DOHH2 (cell line): ENCODE data around the gene PRR16.

ENCODE experiments used
- CTCF ChIP-seq: fragments of 200-600 bp; sonication (generic); IDR thresholded peaks from one replicate; pipeline ENCODE4 v1.5.1; 2014; ENCODE audit warnings: antibody characterized with exemption, mild to moderate bottlenecking, low read depth, low read length; ENCODE audit not compliant: poor library complexity, severe bottlenecking
- EZH2phosphoT487 ChIP-seq: fragments of 200-600 bp; sonication (generic); IDR thresholded peaks from 2 replicates; pipeline ENCODE4 v1.6.1; 2017; ENCODE audit warnings: borderline replicate concordance, mild to moderate bottlenecking, antibody characterized with exemption, low read length, moderate library complexity, mixed read lengths

DNA sequence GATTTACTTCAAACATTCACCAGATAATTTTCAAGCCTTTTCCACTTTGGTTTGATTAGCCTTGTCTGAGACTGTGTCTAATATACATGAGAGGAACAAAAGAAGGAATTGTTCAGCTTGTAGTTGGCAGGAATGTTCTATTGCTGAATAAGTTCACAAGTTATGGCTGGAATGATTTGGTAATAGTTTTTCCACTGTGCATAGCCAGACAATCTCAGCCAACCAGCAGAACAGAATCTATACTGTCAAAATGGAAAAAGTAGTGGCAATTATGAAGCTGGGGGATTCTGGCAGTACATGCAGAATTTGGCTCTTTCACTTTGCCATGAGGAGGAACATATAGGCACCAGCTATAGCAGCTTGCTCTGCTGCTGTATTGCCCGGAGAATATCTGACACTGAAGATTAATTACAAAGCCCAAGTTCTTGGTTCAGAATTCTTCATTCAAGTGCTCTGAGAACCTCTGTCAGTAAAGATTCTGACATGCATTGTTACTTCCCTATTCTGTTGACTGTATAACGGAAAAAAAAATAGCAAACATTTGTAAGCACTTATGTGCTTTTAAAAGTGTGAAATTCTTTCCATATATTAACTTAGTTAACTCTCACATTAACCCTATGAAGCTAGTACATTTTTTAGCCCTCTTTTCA is 150.6 kb downstream of the PRR16 start:
- TF ChIP-seq CTCF (no peak), EZH2phosphoT487 (no peak)
